GM21825 (cell line): ENCODE results near the gene C12orf56.
"Not testable (repeated sequence)": the region's sequence is repeated elsewhere in the genome, so short reads cannot be mapped to it uniquely, and the experiment has no call there.

ENCODE experiments used
- ATAC-seq: cut with Tn5 transposase; IDR thresholded peaks from one replicate; pipeline ENCODE4 v1.9.1; 2021; ENCODE audit warnings: mild to moderate bottlenecking, moderate library complexity; ENCODE audit not compliant: unreplicated experiment

Gene C12orf56

DNA sequence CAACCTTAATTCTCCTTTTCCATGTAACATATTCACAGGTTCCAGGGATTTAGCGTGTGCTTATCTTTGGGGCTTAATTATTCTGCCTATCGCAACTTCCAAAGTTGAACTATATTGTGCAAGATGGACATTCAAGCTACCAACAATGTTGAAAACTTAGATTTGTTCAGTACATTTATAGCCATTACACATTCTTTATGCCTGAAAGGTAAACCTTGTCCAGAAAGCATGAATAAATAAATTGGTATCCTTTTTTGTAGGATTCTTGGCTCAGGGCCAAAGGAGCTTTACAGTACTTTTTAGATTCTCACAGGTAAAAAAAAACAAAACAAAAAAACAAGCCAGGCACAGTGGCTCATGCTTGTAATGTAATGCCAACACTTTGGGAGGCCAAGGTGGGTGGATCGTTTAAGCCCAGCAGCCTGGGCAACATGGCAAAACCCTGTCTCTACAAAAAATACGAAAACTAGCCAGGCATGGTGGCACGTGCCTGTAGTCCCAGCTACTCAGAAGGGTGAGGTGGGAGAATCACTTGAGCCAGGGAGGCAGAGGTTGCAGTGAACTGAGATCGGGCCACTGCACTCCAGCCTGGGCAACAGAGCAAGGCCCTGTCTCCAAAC lies 3.3 kb downstream of the C12orf56 start:
- no peak for ATAC-seq

GRCh38 chr12:64385468-64385867 lies 5.1 kb downstream of the C12orf56 start:
- no peak for ATAC-seq

DNA sequence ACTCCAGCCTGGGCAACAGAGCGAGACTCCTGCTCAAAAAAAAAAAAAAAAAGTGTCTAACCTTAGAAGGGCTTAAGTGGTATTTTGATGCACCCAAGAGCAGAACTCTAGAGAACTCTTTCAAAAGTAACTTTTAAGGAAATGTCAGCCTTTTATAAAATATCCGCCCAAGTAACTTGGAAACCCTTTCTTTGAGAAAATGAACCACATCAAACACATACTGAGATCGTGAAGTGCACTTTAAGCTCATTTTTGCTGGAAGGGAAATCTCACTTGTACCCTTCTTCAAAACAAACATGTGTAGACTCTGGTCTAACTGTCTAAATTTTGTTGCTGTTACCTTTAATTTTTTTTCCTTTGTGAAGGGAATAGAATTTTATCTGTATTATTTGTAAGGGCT lies 5.5 kb downstream of the C12orf56 start:
- ATAC-seq = no peak

GRCh38 chr12:64383675-64384074 lies 6.9 kb downstream of the C12orf56 start:
- no peak for ATAC-seq

- no peak for ATAC-seq
Measured at GRCh38 chr12:64362721-64363305, 27.7 kb downstream of the C12orf56 start.

DNA sequence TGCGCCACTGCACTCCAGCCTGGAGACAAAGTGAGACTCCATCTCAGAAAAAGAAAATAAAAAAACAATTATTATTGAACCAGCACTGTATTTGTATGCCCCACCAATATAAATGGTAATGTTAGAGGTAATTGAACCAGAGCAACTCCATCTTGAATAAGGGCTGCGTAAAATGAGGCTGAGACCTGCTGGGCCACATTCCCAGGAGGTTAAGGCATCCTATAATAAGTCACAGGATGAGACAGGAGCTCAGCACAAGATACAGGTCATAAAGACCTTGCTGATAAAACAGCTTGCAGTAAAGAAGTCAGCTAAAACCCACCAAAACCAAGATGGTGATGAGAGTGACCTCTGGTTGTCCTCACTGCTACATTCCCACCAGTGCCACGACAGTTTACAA lies 29.4 kb downstream of the C12orf56 start:
- not testable (repeated sequence) for ATAC-seq

GRCh38 chr12:64356209-64356608 lies 34.3 kb downstream of the C12orf56 start:
- not testable (repeated sequence) for ATAC-seq

DNA sequence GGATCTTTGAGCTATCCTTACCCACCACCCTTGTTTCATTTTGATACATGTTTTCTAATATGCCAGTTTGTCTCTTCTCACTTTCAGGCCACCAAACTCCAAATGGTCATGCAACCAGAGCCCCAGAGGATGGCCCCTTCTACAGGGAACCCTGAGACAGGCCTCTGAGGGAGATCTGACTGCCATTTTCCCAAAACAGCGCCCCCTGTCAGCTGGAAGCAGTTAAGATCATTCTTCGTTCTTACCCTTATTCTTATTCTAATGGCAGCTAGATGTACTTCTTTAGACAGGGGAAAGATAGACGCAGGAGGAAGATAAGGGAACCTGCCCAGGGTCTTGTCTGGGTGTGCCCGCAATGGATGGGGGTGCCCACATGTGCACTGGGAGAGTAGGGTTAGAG lies 38.4 kb downstream of the C12orf56 start:
- ATAC-seq = no peak

- ATAC-seq = no peak
Measured at GRCh38 chr12:64351265-64351664, 39.3 kb downstream of the C12orf56 start.

DNA sequence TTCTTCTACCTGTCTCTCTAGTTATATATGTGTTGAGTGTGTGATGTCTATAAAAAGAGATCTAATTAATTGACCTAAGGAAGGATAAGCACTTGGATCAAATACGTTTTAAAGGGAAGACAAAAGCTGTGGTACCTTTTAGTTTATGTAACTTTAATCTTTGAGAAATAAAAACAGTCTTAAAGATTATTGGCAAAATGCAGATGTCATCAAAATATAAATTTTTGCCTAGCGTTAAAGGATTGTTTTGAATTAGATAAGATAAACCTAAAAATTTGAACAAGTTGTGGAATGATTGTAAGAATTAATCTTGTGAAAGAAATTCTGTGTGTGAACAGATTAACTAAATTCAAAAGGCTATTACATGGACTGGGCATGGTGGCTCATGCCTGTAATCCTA lies 42.9 kb downstream of the C12orf56 start:
- no peak for ATAC-seq

GRCh38 chr12:64344631-64345030 lies 45.9 kb downstream of the C12orf56 start:
- not testable (repeated sequence) for ATAC-seq

DNA sequence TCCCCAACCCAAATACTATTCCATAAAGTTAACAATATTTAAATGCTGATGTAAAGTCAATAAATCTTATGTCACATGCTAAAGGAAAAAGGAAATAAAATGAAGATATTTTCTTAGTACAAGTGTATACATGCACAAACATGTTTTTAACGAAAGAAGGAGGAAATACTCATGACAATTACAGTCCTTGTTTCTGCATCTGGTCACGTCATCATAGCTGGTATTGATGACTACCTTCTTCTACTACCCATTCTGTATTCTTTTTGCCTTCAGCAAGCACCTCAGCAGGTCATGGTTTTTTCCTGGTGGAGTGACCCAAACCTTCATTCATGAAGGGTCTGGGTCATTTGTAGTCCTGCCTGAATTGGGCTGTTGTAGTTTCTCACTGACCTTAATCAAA lies 50.0 kb downstream of the C12orf56 start:
- not testable (repeated sequence) for ATAC-seq

DNA sequence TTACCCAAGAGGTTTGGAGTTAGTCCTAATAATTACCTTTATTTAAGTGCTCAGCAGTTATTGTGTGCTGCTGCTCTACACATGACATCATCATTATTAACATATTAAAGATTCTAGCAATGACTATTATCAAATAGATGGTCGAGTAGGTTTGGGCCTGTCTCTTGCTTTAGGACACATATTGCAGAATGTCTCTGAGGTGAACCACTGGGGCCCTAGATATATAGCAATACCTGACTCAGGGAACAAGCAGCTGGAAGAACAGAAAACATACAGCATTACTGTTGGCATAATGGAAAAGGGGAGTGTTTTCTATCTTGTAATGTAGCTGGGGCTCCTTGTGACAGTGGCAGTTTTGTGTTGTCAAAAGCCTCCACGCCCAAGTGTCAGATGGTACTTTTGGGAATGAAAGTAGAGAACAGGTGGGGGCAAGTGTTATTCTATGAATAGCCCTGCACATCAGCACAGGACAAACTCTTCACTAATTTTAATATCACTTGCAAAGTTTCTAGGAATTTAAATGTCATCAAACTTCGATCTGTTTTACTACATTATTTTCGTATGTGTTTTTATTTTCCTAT lies 54.6 kb downstream of the C12orf56 start:
- no peak for ATAC-seq

DNA sequence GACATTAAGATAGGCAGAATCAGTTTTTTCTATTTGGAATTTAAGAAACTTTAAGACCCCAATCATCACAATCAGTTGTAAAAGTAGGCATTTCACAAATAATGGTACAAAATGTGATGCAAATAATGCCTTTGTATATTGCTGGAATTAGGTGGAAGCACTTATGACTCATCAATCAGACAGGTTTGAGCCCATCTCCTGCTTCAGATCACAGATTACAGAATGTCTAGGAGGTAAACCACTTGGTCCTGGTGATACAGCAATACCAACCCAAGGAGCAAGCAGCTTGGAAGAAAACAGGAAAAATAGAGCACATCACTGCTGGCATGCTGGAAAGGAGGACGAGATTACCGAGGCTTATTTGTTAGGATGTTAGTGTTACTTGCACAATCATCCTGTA lies 57.6 kb downstream of the C12orf56 start:
- no peak for ATAC-seq

DNA sequence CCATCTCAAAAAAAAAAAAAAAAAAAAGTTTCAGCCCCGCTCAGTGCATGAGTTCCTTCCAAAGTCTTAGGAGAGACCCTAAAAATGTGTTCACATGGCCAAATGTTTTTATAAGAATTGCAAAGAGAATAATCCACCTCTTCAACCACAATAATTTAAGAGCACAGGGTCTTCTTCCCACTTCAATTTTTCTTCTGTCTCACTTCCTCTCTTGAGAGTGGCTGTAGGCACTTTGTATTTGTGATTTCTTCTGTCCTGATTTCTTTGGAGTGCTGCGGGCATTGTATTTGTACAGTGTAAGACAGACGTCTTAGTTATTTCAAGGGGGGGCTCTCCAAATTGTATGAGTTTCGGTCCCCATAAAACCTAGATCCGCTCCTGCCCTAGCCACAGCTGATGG lies 58.3 kb downstream of the C12orf56 start:
- ATAC-seq = no peak

GRCh38 chr12:64329031-64329710 lies 61.4 kb downstream of the C12orf56 start:
- ATAC-seq = not testable (repeated sequence)

GRCh38 chr12:64325055-64325454 lies 65.5 kb downstream of the C12orf56 start:
- no peak for ATAC-seq

DNA sequence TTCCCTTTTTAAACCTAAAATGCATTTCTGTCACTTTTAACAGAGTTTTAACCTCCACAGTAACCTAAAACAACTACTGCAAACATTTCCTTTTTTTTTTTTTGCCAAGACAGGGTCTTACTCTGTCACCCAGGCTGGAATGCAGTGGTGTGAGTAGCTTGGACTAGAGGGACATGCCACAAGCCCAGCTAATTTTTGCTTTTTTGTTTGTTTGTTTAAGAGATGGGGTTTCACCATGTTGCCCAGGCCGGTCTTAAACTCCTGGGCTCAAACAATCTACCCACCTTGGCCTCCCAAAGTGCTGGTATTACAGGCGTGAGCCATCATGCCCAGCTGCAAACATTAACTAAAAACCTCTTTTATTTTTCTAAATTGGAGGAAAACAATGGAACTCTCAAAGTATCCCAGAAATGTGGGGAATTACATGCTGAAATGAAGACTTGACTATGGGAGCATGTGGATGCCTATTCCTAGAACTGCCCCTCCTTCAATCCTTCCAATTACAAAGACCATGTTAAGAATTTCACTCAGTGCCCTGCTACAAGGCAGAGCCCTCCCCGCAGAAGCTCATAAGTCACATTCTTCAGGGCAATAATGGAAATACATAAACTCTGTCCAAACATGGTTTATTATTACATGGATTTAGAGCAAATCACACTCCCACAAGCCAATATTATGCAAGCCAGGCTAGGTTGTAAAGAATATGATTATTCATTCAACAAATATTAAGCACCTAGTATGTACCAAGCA lies 66.9 kb downstream of the C12orf56 start:
- no peak for ATAC-seq

DNA sequence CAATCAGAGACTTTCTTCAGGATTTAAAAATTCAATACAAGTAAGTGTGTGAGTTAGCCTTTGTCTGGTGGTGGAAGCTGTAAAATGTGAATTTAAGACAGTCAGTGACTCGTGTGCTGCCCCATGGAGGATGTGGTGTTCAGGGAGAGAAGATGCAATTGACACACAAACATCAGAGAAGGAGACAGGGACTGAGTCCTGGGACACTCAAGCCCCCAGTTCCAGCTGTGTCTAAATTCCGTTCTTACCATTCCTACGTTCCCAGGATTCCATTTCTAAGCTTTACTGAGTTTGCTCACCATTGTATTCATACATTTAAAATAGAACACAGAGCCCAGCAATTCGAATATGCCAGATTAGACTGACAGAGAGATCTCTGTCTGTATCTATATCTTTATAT lies 67.6 kb downstream of the C12orf56 start:
- no peak for ATAC-seq

- ATAC-seq = no peak
Measured at GRCh38 chr12:64320611-64321010, 69.9 kb downstream of the C12orf56 start.

GRCh38 chr12:64319540-64320225 lies 70.9 kb downstream of the C12orf56 start:
- not testable (repeated sequence) for ATAC-seq
